ENCODE results near the gene ATR.

GRCh38 chr3:142444343-142444742 is 134.2 kb downstream of the ATR start:
- TF ChIP-seq PAX8 (IDR thresholded peaks at IDR 0.05) (no peak), MAX (IDR thresholded peaks at IDR 0.05; ENCODE audit: low read depth, low read length) (no peak), CTCF (IDR thresholded peaks at IDR 0.05 in 2 of 3, conservative IDR thresholded peaks at IDR 0.05 in 1 of 3; ENCODE audit: control insufficient read depth in 2 of 3, extremely low read depth in 1 of 3, insufficient read depth in 1 of 3, low read depth in 3 of 3, low read length in 3 of 3) (no peak), CBX3 (IDR thresholded peaks at IDR 0.05; ENCODE audit: borderline replicate concordance, low read depth) (no peak), EED (IDR thresholded peaks at IDR 0.05; ENCODE audit: low read depth) (no peak), POLR2A (IDR thresholded peaks at IDR 0.05; ENCODE audit: low read depth, low read length) (no peak), SIN3A (IDR thresholded peaks at IDR 0.05; ENCODE audit: low read depth, low read length) (no peak), MYC (IDR thresholded peaks at IDR 0.05; ENCODE audit: insufficient read depth, insufficient read length, insufficient replicate concordance, low read length, severe bottlenecking) (no peak), NFYB (IDR thresholded peaks at IDR 0.05; ENCODE audit: insufficient read depth, low read depth, low read length) (no peak)
